GM12878 (cell line): Measurements from ENCODE around the gene CATSPER1. TPM values are rescaled to one million over a fixed set of nuclear protein-coding genes. Genes with fewer than 3 reads are reported as not detected.

Source experiments
- ATAC-seq: fragments of 200-7000 bp; cut with Tn5 transposase; 3 replicates; pipeline ENCODE4 v1.9.1; 2020; ENCODE audit warnings: mild to moderate bottlenecking, moderate library complexity
- BruUV-seq: library from RNA; stranded (reverse); fragments of 400-500 nt; replicated peaks from 2 replicates; lab custom pipeline; 2021; lab: Mats Ljungman, UMichigan
- CTCF ChIA-PET: fragments of 300-600 bp; sonication (Branson Sonifier 250); formaldehyde crosslinking; extraction: SDS; loops from one replicate; lab custom pipeline; 2021; ENCODE audit warnings: inconsistent platforms; lab: Yijun Ruan, JAX
- POLR2A ChIA-PET: fragments of 350-600 bp; formaldehyde crosslinking; extraction: SDS; loops from one replicate; lab custom pipeline; 2021; ENCODE audit warnings: inconsistent platforms; lab: Charles Lee
- RAD21 ChIA-PET: fragments of 300-600 bp; sonication (Branson Sonifier 250); formaldehyde crosslinking; loops from one replicate; lab custom pipeline; 2023; ENCODE audit warnings: antibody characterized with exemption; ENCODE audit not compliant: unreplicated experiment; lab: Charles Lee
- SMC1A ChIA-PET: fragments of 300-600 bp; sonication (Branson Sonifier 250); formaldehyde crosslinking; loops from one replicate; lab custom pipeline; 2023; ENCODE audit not compliant: unreplicated experiment, uncharacterized antibody; lab: Charles Lee
- DNase-seq: peaks from one replicate; pipeline ENCODE4 v3.0.0-alpha.2; 2011; ENCODE audit warnings: low read depth, low spot score
- FAIRE-seq: peaks from 3 replicates; lab custom pipeline; 2011; peaks lifted over from hg19 to GRCh38; lab: Jason Lieb, UNC
- H2AFZ ChIP-seq: 2 replicates; pipeline ENCODE4 v1.6.0; 2011; ENCODE audit warnings: low read depth, low read length, control low read depth; ENCODE audit not compliant: control insufficient read depth
- H3K27ac ChIP-seq: 2 replicates; pipeline ENCODE4 v1.5.1; 2011; ENCODE audit warnings: control low read depth; ENCODE audit not compliant: control insufficient read depth, insufficient read depth
- H3K27me3 ChIP-seq, 2 experiments: replicated peaks in 1 of 2; 2 replicates each; pipeline versions ENCODE4 v1.6.0 to v1.6.1; 2011; ENCODE audit warnings: low read length in 1 of 2; ENCODE audit not compliant: control insufficient read depth in 2 of 2, insufficient read depth in 2 of 2
- H3K36me3 ChIP-seq, 2 experiments: 2 replicates each; pipeline ENCODE4 v1.5.1; 2011; ENCODE audit warnings: low read length in 1 of 2; ENCODE audit not compliant: control insufficient read depth in 2 of 2, insufficient read depth in 2 of 2
- H3K4me1 ChIP-seq: 2 replicates; pipeline ENCODE4 v1.6.1; 2011; ENCODE audit warnings: mild to moderate bottlenecking, low read length, moderate library complexity, mixed read lengths; ENCODE audit not compliant: control insufficient read depth, insufficient read depth
- H3K4me2 ChIP-seq: 2 replicates; pipeline ENCODE4 v1.6.0; 2011; ENCODE audit warnings: control low read depth; ENCODE audit not compliant: control insufficient read depth, insufficient read depth
- H3K4me3 ChIP-seq: fragments of 200-600 bp; sonication (generic); 2 replicates; pipeline ENCODE4 v1.5.1; 2016
- H3K79me2 ChIP-seq: 2 replicates; pipeline ENCODE4 v1.6.0; 2011; ENCODE audit warnings: low read length; ENCODE audit not compliant: control insufficient read depth, insufficient read depth
- H3K9ac ChIP-seq: 2 replicates; pipeline ENCODE4 v1.8.0; 2011; ENCODE audit warnings: low read length, control low read depth, mixed read lengths; ENCODE audit not compliant: control insufficient read depth, insufficient read depth
- H3K9me3 ChIP-seq: replicated peaks from 3 replicates; pipeline ENCODE4 v1.5.1; 2011; ENCODE audit warnings: mild to moderate bottlenecking, low read length; ENCODE audit not compliant: control insufficient read depth, insufficient read depth
- H4K20me1 ChIP-seq: 2 replicates; pipeline ENCODE4 v1.6.0; 2011; ENCODE audit not compliant: control insufficient read depth, insufficient read depth
- CEBPZ ChIP-seq: fragments of 150-350 bp; IDR thresholded peaks from 2 replicates; pipeline ENCODE4 v1.6.1; 2016; ENCODE audit warnings: low read depth, low read length
- E2F8 ChIP-seq: fragments of 450-650 bp; IDR thresholded peaks from 2 replicates; pipeline ENCODE4 v1.6.1; 2018; ENCODE audit warnings: mild to moderate bottlenecking, low read depth, moderate library complexity; ENCODE audit not compliant: partially characterized antibody
- NFXL1 ChIP-seq: fragments of 450-650 bp; IDR thresholded peaks from 2 replicates; pipeline ENCODE4 v1.6.1; 2017; ENCODE audit warnings: antibody characterized with exemption, mild to moderate bottlenecking, borderline replicate concordance
- WGBS: methylation state at CpG from one replicate; pipeline ENCODE4 v1.1.6; 2016; ENCODE audit warnings: low lambda C conversion rate; ENCODE audit not compliant: insufficient replicate concordance, insufficient coverage; ENCODE audit errors: missing lambda C conversion rate; 5-methylcytosine and 5-hydroxymethylcytosine counted together
- in situ Hi-C: fragments of 300-500 bp; cut with MboI; formaldehyde crosslinking; loops from 9 replicates; pipeline ENCODE4 v1.14.3; 2018; ENCODE audit warnings: mixed read lengths
- intact Hi-C: fragments of 100-400 bp; cut with micrococcal nuclease; formaldehyde crosslinking; loops from one replicate; pipeline ENCODE4 v1.14.2; 2022; ENCODE audit not compliant: unreplicated experiment
- polyA plus RNA-seq, 11 experiments: library from polyadenylated mRNA; depleted of rRNA in 4 of 11; unstranded in 6 of 11; stranded (reverse) in 5 of 11; fragments of >200 nt; fragmentation: Nextera tagmentation in 4 of 11; fragmentation: Illumina TruSeq in 1 of 11; extraction: Ambion mirVana in 4 of 11; extraction: Trizol in 1 of 11; gene quantifications; 1 replicate in 1 of 11; 2 replicates in 10 of 11; pipeline versions ENCODE4 v1.2.1 to v1.2.3, GENCODE V29; 2011 to 2016; ENCODE audit warnings: inconsistent platforms in 2 of 11, missing spikeins in 2 of 11, low read depth in 1 of 11
- total RNA-seq, 4 experiments: library from RNA; depleted of rRNA in 3 of 4; stranded (reverse); fragments of >200 nt in 3 of 4; fragmentation: Illumina TruSeq in 1 of 4; extraction: Trizol in 1 of 4; gene quantifications; 2 replicates each; pipeline versions ENCODE4 v1.2.1 to v1.2.3, GENCODE V29; 2013 to 2021

The CATSPER1 gene
- total and polyA plus RNA-seq, 10 of the 15 experiments (the other 5 are each of a cell fraction or from before 2014, with no cell fraction given) = 0.02 to 0.05 TPM; not detected in 8

GRCh38 chr11:66066751-66067150, 40.5 kb upstream of the CATSPER1 start:
- Histone ChIP-seq H3K4me3 (no peak overlapping the region), H3K9ac (no peak overlapping the region), H3K4me2 (no peak overlapping the region), H3K27me3 (no peaks in the 10 kb centered on the region), H3K27ac (no peak overlapping the region), H2AFZ (no peak overlapping the region), H4K20me1 (no peaks in the 10 kb centered on the region), H3K4me1 (peaks cover 21% of the 10 kb centered on the region), H3K79me2 (peaks cover 19% of the 10 kb centered on the region)
- in situ Hi-C loops (loop anchor here (5.0 kb wide), 1 partner anchor 66 kb away; no protein-coding TSS in a partner anchor), intact Hi-C loops (no loop called here)
- DNase-seq (no peak), FAIRE-seq (no peak), ATAC-seq (no peak)
- no TSS peak for BruUV-seq
- ChIA-PET SMC1A (interaction anchor here (1.3 to 17.7 kb wide), 6 partner anchors 13 to 155 kb away, joined by 4 to 265 read pairs (median 42); partner anchors contain the start of gene SF3B2), RAD21 (interaction anchor here (1.0 to 7.3 kb wide), 5 partner anchors 15 to 68 kb away, joined by 3 to 81 read pairs (median 21); partner anchors contain the start of gene SF3B2), POLR2A (interaction anchor here (1.1 kb wide), 1 partner anchor 8 kb away, joined by 4 read pairs; no protein-coding TSS in a partner anchor)
- TF ChIP-seq CEBPZ (no peak), NFXL1 (no peak), E2F8 (no peak)
- TF ChIP-seq, all 136 proteins: peak for 0
- 63% methylated on average over 3 of the region's 3 CpGs for WGBS
- CTCF ChIA-PET = interaction anchor here (0.7 to 20.0 kb wide), 11 partner anchors 8 to 245 kb away, joined by 3 to 195 read pairs (median 26); partner anchors contain the start of gene SF3B2
- Histone ChIP-seq H3K9me3 (peaks cover 6% of the 10 kb centered on the region; the same call in 2 of the 3 replicates), H3K36me3 (peaks cover 20 to 56% of the 10 kb centered on the region in 2 experiments)
